Measurements from ENCODE around the gene ATXN7.

DNA sequence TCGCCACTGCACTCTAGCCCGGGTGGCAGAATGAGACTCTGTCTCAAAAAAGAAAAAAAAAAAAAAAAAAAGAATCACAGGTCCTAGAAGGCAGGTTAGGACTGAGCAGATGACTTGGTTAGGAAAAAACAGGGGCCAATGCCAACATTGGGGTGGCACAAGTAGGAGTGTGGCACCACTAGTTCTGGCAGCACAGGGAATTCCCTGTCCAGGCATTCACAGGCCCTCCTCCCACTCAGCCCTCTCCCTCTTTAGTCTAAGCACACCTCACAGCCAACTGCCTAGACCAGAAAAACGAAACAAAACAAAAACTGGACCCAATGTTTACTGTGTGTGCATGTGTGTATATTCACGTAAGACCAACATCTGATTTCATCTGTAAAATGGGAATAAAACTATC, 10.6 kb upstream of the ATXN7 start:
- TF ChIP-seq, protein P1, sequence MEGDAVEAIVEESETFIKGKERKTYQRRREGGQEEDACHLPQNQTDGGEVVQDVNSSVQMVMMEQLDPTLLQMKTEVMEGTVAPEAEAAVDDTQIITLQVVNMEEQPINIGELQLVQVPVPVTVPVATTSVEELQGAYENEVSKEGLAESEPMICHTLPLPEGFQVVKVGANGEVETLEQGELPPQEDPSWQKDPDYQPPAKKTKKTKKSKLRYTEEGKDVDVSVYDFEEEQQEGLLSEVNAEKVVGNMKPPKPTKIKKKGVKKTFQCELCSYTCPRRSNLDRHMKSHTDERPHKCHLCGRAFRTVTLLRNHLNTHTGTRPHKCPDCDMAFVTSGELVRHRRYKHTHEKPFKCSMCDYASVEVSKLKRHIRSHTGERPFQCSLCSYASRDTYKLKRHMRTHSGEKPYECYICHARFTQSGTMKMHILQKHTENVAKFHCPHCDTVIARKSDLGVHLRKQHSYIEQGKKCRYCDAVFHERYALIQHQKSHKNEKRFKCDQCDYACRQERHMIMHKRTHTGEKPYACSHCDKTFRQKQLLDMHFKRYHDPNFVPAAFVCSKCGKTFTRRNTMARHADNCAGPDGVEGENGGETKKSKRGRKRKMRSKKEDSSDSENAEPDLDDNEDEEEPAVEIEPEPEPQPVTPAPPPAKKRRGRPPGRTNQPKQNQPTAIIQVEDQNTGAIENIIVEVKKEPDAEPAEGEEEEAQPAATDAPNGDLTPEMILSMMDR (IDR thresholded peaks at IDR 0.05; ENCODE audit: poor library complexity, severe bottlenecking): no peak
- TF ChIP-seq EP300 (conservative IDR thresholded peaks at IDR 0.05; ENCODE audit: poor library complexity, severe bottlenecking) (no peak), EZH2 (IDR thresholded peaks at IDR 0.05; ENCODE audit: borderline replicate concordance, insufficient read depth, low read length, poor library complexity, severe bottlenecking) (no peak), POLR2AphosphoS5 (IDR thresholded peaks at IDR 0.05) (no peak), MXI1 (conservative IDR thresholded peaks at IDR 0.05; ENCODE audit: poor library complexity, severe bottlenecking) (no peak), TAF1 (IDR thresholded peaks at IDR 0.05; ENCODE audit: low read depth) (no peak)
